NCI-H2029 treated with DMSO at 0.1 percent for 48 hours (cell line): Measurements from ENCODE around the gene DACH1.

Source experiments
- DNase-seq: peaks from one replicate; lab custom pipeline; 2025; lab: John Stamatoyannopoulos, UW

DACH1 gene

GRCh38 chr13:71583581-71583980 is 283.4 kb downstream of the DACH1 start:
- DNase-seq: no peak

- no peak for DNase-seq
Measured at GRCh38 chr13:71580614-71581013, 286.4 kb downstream of the DACH1 start.

- DNase-seq: no peak
Measured at GRCh38 chr13:71578048-71578447, 289.0 kb downstream of the DACH1 start.

DNA sequence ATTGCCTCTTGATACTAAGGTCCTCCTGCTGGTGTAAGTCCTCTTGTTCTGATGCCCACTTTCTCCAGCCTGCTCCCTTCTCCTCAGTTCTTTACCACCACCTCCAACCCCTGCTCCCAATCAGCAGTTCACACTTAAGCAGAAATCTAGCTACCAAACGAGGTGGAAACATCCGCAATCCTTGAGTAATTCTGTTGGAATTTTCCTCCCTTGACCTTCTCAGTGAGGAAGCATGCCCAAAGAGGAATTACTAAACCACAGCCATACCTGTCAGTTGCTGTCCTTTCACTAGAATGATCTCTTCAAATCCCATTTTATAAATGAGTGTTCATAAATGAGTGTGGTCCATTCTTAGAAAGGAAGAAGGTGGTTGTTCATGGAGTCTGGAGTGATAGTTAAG is 289.9 kb downstream of the DACH1 start:
- DNase-seq: no peak

DNA sequence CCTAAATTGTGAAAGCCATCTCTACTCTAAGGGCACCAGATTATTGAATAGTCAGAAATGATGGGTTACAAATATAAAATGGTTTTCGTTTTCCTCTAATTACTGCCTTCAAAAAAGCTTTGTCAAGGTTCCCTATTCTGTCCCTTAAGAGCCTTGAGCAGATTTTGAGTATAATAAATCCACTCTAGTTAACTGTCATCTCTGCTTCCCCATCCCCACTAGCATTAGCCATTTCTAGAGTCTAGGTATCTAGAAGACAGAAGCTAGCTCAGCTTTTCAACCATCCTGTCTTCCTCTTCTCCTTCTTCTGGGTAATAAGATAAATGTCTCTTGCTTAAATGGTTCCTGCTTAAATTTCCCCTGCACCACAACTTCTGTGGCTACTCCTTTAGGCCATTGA is 290.4 kb downstream of the DACH1 start:
- no peak for DNase-seq

GRCh38 chr13:71546881-71547280 is 320.1 kb downstream of the DACH1 start:
- no peak for DNase-seq

DNA sequence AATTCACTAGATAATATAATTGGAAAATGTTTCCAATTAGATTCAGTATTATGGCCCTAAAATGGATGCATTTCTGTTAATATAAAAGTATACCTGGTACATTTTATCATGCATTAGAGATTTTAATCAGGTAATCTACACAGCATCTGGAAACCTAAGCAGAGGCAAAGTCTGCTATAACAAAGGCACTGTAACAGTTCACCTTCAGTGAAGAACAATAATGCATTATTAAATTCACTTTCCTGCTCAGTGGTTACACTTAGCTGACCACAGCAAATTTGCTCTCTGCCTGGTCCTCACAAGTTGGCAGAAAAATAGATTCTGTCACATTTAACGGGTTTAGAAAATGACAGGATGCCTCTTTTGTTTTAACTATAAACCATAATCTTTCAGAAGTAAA is 326.9 kb downstream of the DACH1 start:
- no peak for DNase-seq

GRCh38 chr13:71536201-71536600 is 330.8 kb downstream of the DACH1 start:
- DNase-seq: no peak

DNA sequence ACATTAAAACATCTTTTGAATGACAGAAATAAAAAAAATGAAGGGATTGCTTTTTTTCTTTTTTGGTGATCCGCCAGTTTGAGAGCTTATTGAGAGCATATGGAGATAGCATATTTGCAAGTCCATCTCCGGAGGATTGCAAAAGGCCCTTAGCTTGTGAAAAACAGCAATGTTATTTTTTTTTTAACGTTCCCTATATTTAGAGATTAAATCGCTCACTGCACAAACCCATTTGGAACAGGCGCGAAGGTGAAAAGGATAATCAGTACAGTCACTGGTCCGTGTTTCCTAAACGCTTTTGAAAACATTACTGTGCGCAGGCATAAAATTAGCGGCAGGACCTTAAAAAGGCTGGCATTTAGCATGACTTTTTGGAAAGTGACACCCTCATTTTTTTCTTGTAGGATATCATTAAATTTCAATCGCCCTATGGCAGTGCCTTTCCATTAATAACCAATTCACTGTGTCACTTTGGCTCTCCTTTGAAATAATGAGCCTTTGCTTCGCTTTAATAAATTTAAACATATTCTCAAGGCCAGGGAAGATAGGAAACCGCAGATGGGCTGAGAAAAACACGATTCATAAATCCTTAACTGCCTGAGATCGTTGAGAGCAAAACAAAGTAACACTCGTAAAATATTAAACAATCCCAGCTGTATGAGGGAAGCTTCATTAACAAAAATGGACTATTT is 342.2 kb downstream of the DACH1 start:
- DNase-seq: no peak

GRCh38 chr13:71524245-71524612 is 342.8 kb downstream of the DACH1 start:
- no peak for DNase-seq

- no peak for DNase-seq
Measured at GRCh38 chr13:71522941-71523526, 344.0 kb downstream of the DACH1 start.

- no peak for DNase-seq
Measured at GRCh38 chr13:71517004-71517403, 350.0 kb downstream of the DACH1 start.

DNA sequence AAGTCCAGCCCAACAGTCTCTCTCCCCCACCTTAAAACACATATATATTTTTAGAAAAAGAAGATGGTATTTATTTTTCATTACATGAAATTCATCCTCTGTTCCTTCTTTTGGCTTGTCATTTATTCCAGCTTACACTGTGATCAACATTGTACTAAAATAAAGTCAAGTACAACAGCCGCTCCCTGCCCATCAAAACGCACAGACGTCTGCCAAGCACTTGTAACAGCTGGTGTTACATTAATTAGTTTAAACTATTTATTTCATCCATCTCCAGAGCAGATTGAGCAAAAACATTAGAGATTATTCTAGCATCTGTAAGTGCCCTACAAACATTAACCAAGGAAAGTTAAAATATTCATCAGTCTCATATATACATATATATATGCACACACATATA is 350.5 kb downstream of the DACH1 start:
- no peak for DNase-seq

GRCh38 chr13:71515744-71516038 is 351.3 kb downstream of the DACH1 start:
- no peak for DNase-seq

DNA sequence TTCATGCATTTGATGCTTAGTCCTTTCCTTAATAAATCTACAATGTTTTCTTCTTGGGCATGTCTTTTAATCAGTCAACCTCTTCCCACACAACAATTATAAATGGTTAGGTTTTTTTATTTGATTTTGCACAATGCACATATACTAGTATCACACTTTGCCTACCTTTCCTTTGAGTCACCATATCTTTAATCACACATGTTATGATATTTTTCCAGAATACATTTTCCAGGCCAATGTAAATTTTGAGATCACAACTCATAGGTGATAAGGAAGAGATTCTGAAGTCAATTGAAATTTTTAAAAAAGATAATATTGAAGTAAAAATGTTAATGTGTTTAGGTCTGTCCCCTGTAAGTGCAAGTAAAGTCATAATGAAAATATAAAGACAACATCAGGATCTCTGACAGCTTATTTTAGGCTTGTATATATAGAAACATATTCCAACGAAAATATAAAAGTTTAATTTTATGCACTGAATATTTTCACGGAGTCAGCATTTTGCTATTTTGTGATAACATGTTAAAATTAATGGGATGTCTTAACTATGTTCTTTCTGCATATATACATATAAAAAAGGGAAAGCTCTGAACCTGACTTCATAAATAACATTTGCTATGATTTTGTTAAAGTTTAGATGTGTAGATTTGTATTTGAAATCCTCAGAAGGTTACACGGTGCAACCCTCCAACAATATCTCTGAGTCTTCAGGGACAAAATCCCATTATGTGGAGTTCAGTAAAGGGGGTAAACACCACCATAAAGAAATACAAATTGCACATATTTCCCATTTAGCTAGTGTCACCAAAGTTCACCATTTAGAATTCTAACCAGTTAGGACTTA is 351.9 kb downstream of the DACH1 start:
- DNase-seq: no peak

GRCh38 chr13:71513411-71514033 is 353.5 kb downstream of the DACH1 start:
- DNase-seq: no peak

DNA sequence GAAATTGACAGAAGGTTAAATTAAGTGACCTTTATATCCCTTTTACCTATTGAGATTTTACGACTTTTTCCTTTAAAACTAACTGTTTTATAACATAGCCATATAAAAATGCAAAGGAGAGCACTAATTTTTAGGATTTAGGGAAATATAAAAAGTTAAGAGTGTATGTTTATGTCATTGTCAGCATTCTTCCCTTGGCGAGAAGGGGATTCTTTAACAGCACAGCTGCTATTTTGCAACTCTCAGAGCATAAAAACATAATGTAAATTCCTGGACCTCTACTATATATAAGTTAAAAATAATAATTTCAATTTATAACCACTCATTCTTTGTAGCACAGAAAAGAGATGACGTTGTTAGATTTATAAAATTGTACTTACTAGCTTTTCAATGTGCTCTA is 363.2 kb downstream of the DACH1 start:
- DNase-seq: no peak

DNA sequence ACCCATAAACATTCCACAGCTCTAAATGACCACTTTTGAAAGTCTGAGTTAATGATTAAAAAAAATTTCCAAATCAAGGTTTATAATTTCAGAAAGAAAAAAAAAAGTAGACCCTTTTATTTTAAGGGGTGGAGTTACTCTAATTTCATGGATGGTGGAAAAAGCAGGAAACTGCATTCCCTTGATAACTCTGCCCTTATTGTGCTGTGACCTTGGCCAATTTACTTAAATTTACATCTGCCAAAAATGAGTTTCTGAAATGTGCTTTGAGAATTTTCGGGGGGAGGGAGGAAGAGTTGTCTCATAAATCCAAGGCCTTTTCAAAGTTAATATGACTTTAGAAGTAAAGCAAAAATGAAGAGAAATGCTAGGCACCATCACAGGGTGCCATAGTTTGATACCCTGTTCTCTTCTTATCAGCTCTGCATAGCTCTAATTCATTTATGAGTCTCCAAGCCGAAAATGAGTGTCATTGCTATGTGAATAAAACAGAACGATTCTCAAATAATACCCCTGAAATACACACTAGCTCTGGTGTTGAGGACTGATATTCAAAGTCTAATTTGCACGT is 367.0 kb downstream of the DACH1 start:
- DNase-seq: no peak

GRCh38 chr13:71499235-71499634 is 367.8 kb downstream of the DACH1 start:
- no peak for DNase-seq

DNA sequence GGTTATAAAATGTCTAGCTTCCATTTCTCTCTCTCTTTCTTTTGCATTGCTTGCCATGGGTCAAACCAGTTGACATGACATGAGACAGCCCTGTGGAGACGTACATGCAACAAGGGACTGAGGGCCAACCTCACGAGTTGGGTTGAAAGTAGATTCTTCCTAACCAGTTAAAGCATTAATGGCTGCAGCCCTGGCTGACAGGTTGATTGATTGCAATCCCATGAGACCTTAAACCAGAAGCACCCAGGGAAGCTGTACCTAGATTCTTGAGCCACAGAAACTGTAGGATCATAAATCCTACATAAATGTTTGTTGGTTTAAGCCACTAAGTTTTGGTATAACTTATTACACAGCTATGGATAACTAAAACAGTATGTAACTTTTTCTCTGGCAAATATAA is 373.8 kb downstream of the DACH1 start:
- DNase-seq: no peak

DNA sequence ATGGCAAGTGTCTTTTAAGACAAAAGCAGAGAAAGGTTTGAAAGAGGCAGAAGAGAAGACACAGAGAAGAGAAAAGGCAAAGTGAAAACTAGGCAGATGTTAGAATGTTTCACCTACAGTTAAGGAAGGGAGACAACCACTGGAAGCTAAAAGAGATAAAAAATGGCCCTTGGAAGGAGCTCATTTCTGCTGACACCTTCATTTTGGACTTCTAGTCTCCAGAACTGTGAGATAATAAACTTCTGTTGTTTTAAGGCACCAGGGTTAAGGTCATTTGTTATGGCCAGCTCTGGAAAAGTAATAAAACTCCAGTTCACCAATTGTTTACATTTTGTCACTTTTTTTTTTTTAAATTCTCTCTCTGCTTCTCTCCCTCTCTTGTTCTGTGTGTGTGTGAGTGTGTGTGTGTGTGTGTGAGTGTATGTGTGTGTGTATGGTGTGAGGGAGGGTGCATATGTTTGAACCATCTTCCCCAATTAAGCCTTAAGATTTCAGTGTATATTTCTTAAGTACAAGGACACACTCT is 374.6 kb downstream of the DACH1 start:
- no peak for DNase-seq

GRCh38 chr13:71491010-71491409 is 376.0 kb downstream of the DACH1 start:
- no peak for DNase-seq
